H1 (cell line): ENCODE data around the gene TAAR8. TPM values are rescaled to one million over a fixed set of nuclear protein-coding genes. Genes with fewer than 3 reads are reported as not detected.

Experiments used
- CTCF ChIA-PET: fragments of 300-600 bp; sonication (Branson Sonifier 250); formaldehyde crosslinking; loops from one replicate; lab custom pipeline; 2021; ENCODE audit not compliant: partially characterized antibody; lab: Charles Lee
- POLR2A ChIA-PET: fragments of 300-600 bp; sonication (Branson Sonifier 250); formaldehyde crosslinking; loops from one replicate; lab custom pipeline; 2021; ENCODE audit warnings: inconsistent platforms; ENCODE audit not compliant: partially characterized antibody; lab: Charles Lee
- DNase-seq, 2 experiments: peaks; one replicate each; pipeline versions ENCODE4 v3.0.0 to v3.0.0-alpha.2; 2010 to 2022; ENCODE audit warnings: low spot score in 2 of 2, low read depth in 1 of 2, mixed read lengths in 1 of 2
- FAIRE-seq: peaks from 2 replicates; lab custom pipeline; 2011; peaks lifted over from hg19 to GRCh38; lab: Jason Lieb, UNC
- H2AFZ ChIP-seq: 2 replicates; pipeline ENCODE4 v1.8.1; 2012; ENCODE audit warnings: low read length, inconsistent platforms
- H2AK5ac ChIP-seq: 2 replicates; pipeline ENCODE4 v1.6.1; 2013; ENCODE audit warnings: low read depth, low read length
- H2BK120ac ChIP-seq: replicated peaks from 2 replicates; pipeline ENCODE3; 2013; ENCODE audit warnings: low read depth, low read length, inconsistent platforms
- H2BK12ac ChIP-seq: 2 replicates; pipeline ENCODE4 v1.6.1; 2013; ENCODE audit warnings: low read depth, low read length
- H2BK15ac ChIP-seq: 2 replicates; pipeline ENCODE4 v1.6.1; 2013; ENCODE audit warnings: low read length
- H2BK20ac ChIP-seq: 2 replicates; pipeline ENCODE4 v1.6.1; 2013; ENCODE audit warnings: low read length
- H2BK5ac ChIP-seq: 2 replicates; pipeline ENCODE4 v1.6.1; 2013; ENCODE audit warnings: low read depth, low read length
- H3K14ac ChIP-seq: 2 replicates; pipeline ENCODE4 v1.6.1; 2013; ENCODE audit warnings: inconsistent platforms; ENCODE audit not compliant: insufficient read length
- H3K18ac ChIP-seq: 2 replicates; pipeline ENCODE4 v1.6.1; 2013; ENCODE audit warnings: low read length; ENCODE audit errors: extremely low read depth
- H3K23ac ChIP-seq: 2 replicates; pipeline ENCODE4 v1.6.1; 2013; ENCODE audit warnings: inconsistent platforms; ENCODE audit not compliant: insufficient read length
- H3K23me2 ChIP-seq: 2 replicates; pipeline ENCODE4 v1.6.1; 2013; ENCODE audit warnings: low read depth, low read length
- H3K27ac ChIP-seq: 2 replicates; pipeline ENCODE4 v1.6.1; 2011; ENCODE audit warnings: low read depth, low read length, inconsistent platforms
- H3K27me3 ChIP-seq, 4 experiments: replicated peaks in 1 of 4; 1 replicate in 1 of 4; 2 replicates in 3 of 4; pipeline versions ENCODE4 v1.6.1 to v1.8.1; 2011 to 2013; ENCODE audit warnings: low read length in 3 of 4, mild to moderate bottlenecking in 3 of 4, inconsistent platforms in 2 of 4, mixed read lengths in 2 of 4, moderate library complexity in 1 of 4; ENCODE audit not compliant: control insufficient read depth in 3 of 4, insufficient read depth in 3 of 4; ENCODE audit errors: extremely low read depth in 1 of 4
- H3K36me3 ChIP-seq, 4 experiments: 2 replicates each; pipeline versions ENCODE4 v1.6.1 to v1.8.1; 2011 to 2013; ENCODE audit warnings: mild to moderate bottlenecking in 4 of 4, low read length in 3 of 4, moderate library complexity in 2 of 4, control low read depth in 1 of 4, inconsistent platforms in 1 of 4; ENCODE audit not compliant: insufficient read depth in 4 of 4, control insufficient read depth in 2 of 4
- H3K4ac ChIP-seq: replicated peaks from 2 replicates; pipeline ENCODE3; 2013; ENCODE audit warnings: low read length, low read depth, mixed read lengths, inconsistent platforms; ENCODE audit not compliant: insufficient read length
- H3K4me1 ChIP-seq, 4 experiments: replicated peaks in 1 of 4; 1 replicate in 1 of 4; 2 replicates in 3 of 4; pipeline versions ENCODE4 v1.6.1 to v1.8.1; 2011 to 2013; ENCODE audit warnings: low read length in 3 of 4, inconsistent platforms in 2 of 4, mixed read lengths in 1 of 4; ENCODE audit not compliant: insufficient read depth in 4 of 4, control insufficient read depth in 3 of 4
- H3K4me2 ChIP-seq, 2 experiments: 2 replicates each; pipeline versions ENCODE4 v1.6.1 to v1.8.1; 2011 to 2013; ENCODE audit warnings: low read depth in 2 of 2, low read length in 2 of 2, control low read depth in 1 of 2, inconsistent platforms in 1 of 2, mild to moderate bottlenecking in 1 of 2; ENCODE audit not compliant: insufficient read depth in 1 of 2
- H3K4me3 ChIP-seq, 4 experiments: fragments of 200-600, 300-600 bp in 1 of 4; sonication (generic), shearing (Covaris generic), sonication (Bioruptor Twin) in 1 of 4; 2 replicates each; pipeline versions ENCODE4 v1.5.1 to v1.8.1; 2011 to 2016; ENCODE audit warnings: low read length in 4 of 4, low read depth in 3 of 4, control low read depth in 2 of 4, inconsistent platforms in 2 of 4, mild to moderate bottlenecking in 2 of 4, mixed read lengths in 1 of 4, moderate library complexity in 1 of 4; ENCODE audit not compliant: insufficient read depth in 2 of 4; ENCODE audit errors: extremely low read depth in 1 of 4
- H3K56ac ChIP-seq: replicated peaks from 2 replicates; pipeline ENCODE3; 2013; ENCODE audit warnings: low read depth, mild to moderate bottlenecking, mixed read lengths, low read length, inconsistent platforms; ENCODE audit not compliant: insufficient read length
- H3K79me1 ChIP-seq: 2 replicates; pipeline ENCODE4 v1.6.1; 2013; ENCODE audit warnings: low read depth, low read length, control low read depth
- H3K79me2 ChIP-seq, 2 experiments: 2 replicates each; pipeline versions ENCODE4 v1.6.1 to v1.8.1; 2012 to 2013; ENCODE audit warnings: low read length in 2 of 2, mild to moderate bottlenecking in 2 of 2, inconsistent platforms in 1 of 2; ENCODE audit not compliant: insufficient read depth in 2 of 2, control insufficient read depth in 1 of 2
- H3K9ac ChIP-seq, 4 experiments: replicated peaks in 1 of 4; 1 replicate in 1 of 4; 2 replicates in 3 of 4; pipeline versions ENCODE4 v1.6.1 to v1.8.1; 2011 to 2013; ENCODE audit warnings: low read depth in 3 of 4, low read length in 3 of 4, control low read depth in 2 of 4, mild to moderate bottlenecking in 2 of 4, moderate library complexity in 2 of 4, inconsistent platforms in 1 of 4; ENCODE audit errors: extremely low read depth in 1 of 4
- H3K9me3 ChIP-seq, 2 experiments: 2 replicates each; pipeline versions ENCODE4 v1.6.1 to v1.8.1; 2012 to 2013; ENCODE audit warnings: mild to moderate bottlenecking in 2 of 2, moderate library complexity in 2 of 2, control low read depth in 1 of 2, inconsistent platforms in 1 of 2, low read depth in 1 of 2, low read length in 1 of 2, mixed read lengths in 1 of 2; ENCODE audit not compliant: insufficient read depth in 2 of 2
- H4K20me1 ChIP-seq, 2 experiments: replicated peaks in 1 of 2; 2 replicates each; pipeline versions ENCODE3 to v1.8.1; 2011 to 2013; ENCODE audit warnings: inconsistent platforms in 2 of 2, low read length in 2 of 2, mild to moderate bottlenecking in 1 of 2; ENCODE audit not compliant: insufficient read depth in 2 of 2, control insufficient read depth in 1 of 2
- H4K5ac ChIP-seq: 2 replicates; pipeline ENCODE4 v1.6.1; 2013; ENCODE audit warnings: low read length, low read depth, mixed read lengths, inconsistent platforms; ENCODE audit not compliant: insufficient read length
- H4K8ac ChIP-seq: 2 replicates; pipeline ENCODE4 v1.8.0; 2013; ENCODE audit warnings: mild to moderate bottlenecking, moderate library complexity, low read length, inconsistent platforms; ENCODE audit not compliant: insufficient read depth; ENCODE audit errors: extremely low read depth
- H4K91ac ChIP-seq: replicated peaks from 2 replicates; pipeline ENCODE3; 2013; ENCODE audit warnings: low read length, mixed read lengths, inconsistent platforms; ENCODE audit not compliant: insufficient read length
- CBX5 ChIP-seq: fragments of 300-800, 300-1000 bp; sonication (generic); IDR thresholded peaks from 2 replicates; pipeline ENCODE4 v1.7.1; 2016; ENCODE audit warnings: antibody characterized with exemption, low read length, low read depth
- EGR1 ChIP-seq: IDR thresholded peaks from 2 replicates; pipeline ENCODE4 v1.6.1; 2011; ENCODE audit warnings: low read depth, low read length, borderline replicate concordance
- EZH2 ChIP-seq: fragments of 200-600 bp; sonication (generic); IDR thresholded peaks from 2 replicates; pipeline ENCODE4 v1.7.1; 2012; ENCODE audit warnings: low read depth, mild to moderate bottlenecking, moderate library complexity, low read length, inconsistent platforms; ENCODE audit not compliant: severe bottlenecking
- GTF2F1 ChIP-seq: IDR thresholded peaks from 2 replicates; pipeline ENCODE4 v1.6.1; 2012; ENCODE audit warnings: low read depth, low read length, improper control_type of control experiment, borderline replicate concordance
- HDAC2 ChIP-seq, 2 experiments: fragments of 300-600 bp in 1 of 2; sonication (generic) in 1 of 2; IDR thresholded peaks; 2 replicates each; pipeline ENCODE4 v1.6.1; 2011 to 2012; ENCODE audit warnings: low read depth in 2 of 2, low read length in 2 of 2, mild to moderate bottlenecking in 2 of 2, moderate library complexity in 2 of 2, borderline replicate concordance in 1 of 2, inconsistent platforms in 1 of 2
- HDAC6 ChIP-seq: IDR thresholded peaks from one replicate; pipeline ENCODE4 v1.7.1; 2012; ENCODE audit warnings: low read depth, mild to moderate bottlenecking, inconsistent platforms, low read length, moderate library complexity
- KDM5A ChIP-seq: fragments of 200-600 bp; IDR thresholded peaks from 2 replicates; pipeline ENCODE4 v1.7.1; 2012; ENCODE audit warnings: mild to moderate bottlenecking, low read length, inconsistent platforms, mixed read lengths
- MAFK ChIP-seq: IDR thresholded peaks from 2 replicates; pipeline ENCODE4 v1.6.1; 2012; ENCODE audit warnings: low read depth, mild to moderate bottlenecking, improper control_type of control experiment, low read length
- NANOG ChIP-seq: IDR thresholded peaks from 2 replicates; pipeline ENCODE4 v1.6.1; 2011; ENCODE audit warnings: low read length, low read depth, mild to moderate bottlenecking, inconsistent platforms; ENCODE audit not compliant: insufficient read depth, poor library complexity, severe bottlenecking
- NRF1 ChIP-seq: IDR thresholded peaks from 2 replicates; pipeline ENCODE4 v1.6.1; 2011; ENCODE audit warnings: mild to moderate bottlenecking, low read depth, low read length, improper control_type of control experiment
- SIN3A ChIP-seq, 2 experiments: IDR thresholded peaks in 1 of 2; conservative IDR thresholded peaks in 1 of 2; 2 replicates each; pipeline ENCODE4 v1.6.1; 2011 to 2012; ENCODE audit warnings: low read length in 2 of 2, improper control_type of control experiment in 1 of 2, low read depth in 1 of 2, mild to moderate bottlenecking in 1 of 2
- SIX5 ChIP-seq: IDR thresholded peaks from 2 replicates; pipeline ENCODE4 v1.6.1; 2011; ENCODE audit warnings: mild to moderate bottlenecking, low read depth, low read length
- WGBS, 2 experiments: shearing (Covaris generic) in 1 of 2; methylation state at CpG; one replicate each; pipeline versions ENCODE4 v1.1.6 to v1.1.7; 2013 to 2015; ENCODE audit warnings: low lambda C conversion rate in 2 of 2, mixed read lengths in 2 of 2, inconsistent platforms in 1 of 2, low coverage in 1 of 2, missing lambda C conversion rate in 1 of 2; ENCODE audit not compliant: insufficient replicate concordance in 2 of 2, insufficient coverage in 1 of 2, insufficient read length in 1 of 2; ENCODE audit errors: extremely low coverage in 1 of 2, missing lambda C conversion rate in 1 of 2; 5-methylcytosine and 5-hydroxymethylcytosine counted together
- polyA plus RNA-seq, 7 experiments: library from polyadenylated mRNA; depleted of rRNA in 3 of 7; stranded (reverse) in 5 of 7; unstranded in 2 of 7; fragments of >200 nt in 5 of 7; fragments of 200-250 nt in 2 of 7; gene quantifications; 1 replicate in 5 of 7; 2 replicates in 1 of 7; 4 replicates in 1 of 7; pipeline versions ENCODE4 v1.2.1 to v1.2.3, GENCODE V29; 2011 to 2013; ENCODE audit warnings: missing spikeins in 2 of 7, mixed read lengths in 2 of 7
- total RNA-seq: library from RNA; stranded (reverse); fragmentation: NEBNext Ultra II Directional; extraction: Animal tissue kit (Norgen Biotek cat#: 25700); gene quantifications from 2 replicates; pipeline ENCODE4 v1.2.1, GENCODE V29; 2021
- TF ChIP-seq, protein P1 (sequence below): IDR thresholded peaks from 2 replicates; pipeline ENCODE4 v1.6.1; 2011; ENCODE audit warnings: low read depth, mild to moderate bottlenecking, low read length; ENCODE audit not compliant: insufficient read depth

TAAR8 gene
- total and polyA plus RNA-seq, 2 of the 8 experiments (the other 6 are each of a cell fraction or from before 2014, with no cell fraction given) = not detected

DNA sequence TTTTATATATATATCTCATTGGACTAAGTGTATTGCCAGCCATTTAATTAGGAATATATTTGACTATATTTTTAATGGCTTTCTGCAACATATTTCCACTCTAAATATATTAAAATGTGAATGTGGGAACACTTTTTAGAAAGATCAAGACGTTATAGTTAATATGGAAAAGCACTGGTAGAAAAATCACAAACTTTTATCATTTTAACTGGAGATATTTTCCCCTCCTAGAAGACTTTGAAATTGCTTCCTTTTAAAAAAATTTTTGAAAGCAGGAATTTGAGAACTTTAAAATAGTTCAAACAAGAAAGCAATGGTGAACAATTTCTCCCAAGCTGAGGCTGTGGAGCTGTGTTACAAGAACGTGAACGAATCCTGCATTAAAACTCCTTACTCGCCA, 14.5 kb upstream of the TAAR8 start, which contains the start of gene TAAR9:
TAAR9 (plus strand) TSS at position 301 of the 400 bp plus-strand sequence; CDS start at position 314, 13 bp downstream.
- Histone ChIP-seq H3K14ac (no peak within 1 kb of the TSS), H2BK20ac (no peak within 1 kb of the TSS), H3K36me3 (no peaks in the 10 kb centered on the region), H3K4me3 (no peak within 1 kb of the TSS), H3K18ac (no peak within 1 kb of the TSS), H3K4me2 (no peak within 1 kb of the TSS), H2BK15ac (no peak within 1 kb of the TSS; the same call in 1 of the 2 replicates), H2BK5ac (no peak within 1 kb of the TSS), H2AFZ (peak within 1 kb of the TSS; percentile 73; the same call in 1 of the 2 replicates), H4K91ac (no peak within 1 kb of the TSS), H3K56ac (no peak within 1 kb of the TSS), H4K5ac (no peak within 1 kb of the TSS), H3K9ac (no peak within 1 kb of the TSS), H3K27ac (no peak within 1 kb of the TSS), H3K79me2 (no peaks in the 10 kb centered on the region), H3K9me3 (no peaks in the 10 kb centered on the region), H3K79me1 (no peaks in the 10 kb centered on the region), H2AK5ac (no peak within 1 kb of the TSS), H2BK120ac (no peak within 1 kb of the TSS), H4K8ac (no peak within 1 kb of the TSS), H3K23ac (no peak within 1 kb of the TSS), H3K4ac (no peak within 1 kb of the TSS), H3K4me1 (no peaks in the 10 kb centered on the region), H4K20me1 (no peaks in the 10 kb centered on the region), H3K23me2 (no peaks in the 10 kb centered on the region), H3K27me3 (no peaks in the 10 kb centered on the region), H2BK12ac (no peak within 1 kb of the TSS)
- CTCF ChIA-PET = interaction anchor here (1.3 to 4.1 kb wide), 5 partner anchors 8 to 260 kb away, joined by 3 to 11 read pairs (median 7); partner anchors contain the start of gene SLC18B1
- POLR2A ChIA-PET = no interaction called here
- DNase-seq (no peak), FAIRE-seq (no peak)
- WGBS, 2 experiments = 91% methylated on average over 4 of the region's 4 CpGs; no CpG with 5 or more reads in 1 of the 2 experiments
- TF ChIP-seq SIN3A (conservative IDR thresholded peaks at IDR 0.05 in 1 of 2, IDR thresholded peaks at IDR 0.05 in 1 of 2; ENCODE audit: low read depth in 1 of 2, low read length in 2 of 2) = no peak
- TF ChIP-seq MAFK = no peak
- no peak for TF ChIP-seq HDAC6
- no peak for TF ChIP-seq NANOG
- TF ChIP-seq NRF1 = no peak
- TF ChIP-seq EGR1 = no peak
- no peak for TF ChIP-seq HDAC2 (IDR thresholded peaks at IDR 0.05; ENCODE audit: borderline replicate concordance in 1 of 2, low read depth in 2 of 2, low read length in 2 of 2)
- no peak for TF ChIP-seq EZH2
- TF ChIP-seq, protein P1, sequence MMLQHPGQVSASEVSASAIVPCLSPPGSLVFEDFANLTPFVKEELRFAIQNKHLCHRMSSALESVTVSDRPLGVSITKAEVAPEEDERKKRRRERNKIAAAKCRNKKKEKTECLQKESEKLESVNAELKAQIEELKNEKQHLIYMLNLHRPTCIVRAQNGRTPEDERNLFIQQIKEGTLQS = no peak
- TF ChIP-seq KDM5A = no peak
- no peak for TF ChIP-seq CBX5
- TF ChIP-seq GTF2F1 = no peak
- no peak for TF ChIP-seq SIX5
